ENCODE data around the gene CNGA4. TPM values are rescaled to one million over a fixed set of nuclear protein-coding genes. Genes with fewer than 3 reads are reported as not detected.
"Not testable (repeated sequence)": the region's sequence is repeated elsewhere in the genome, so short reads cannot be mapped to it uniquely, and the experiment has no call there.

CNGA4 gene
- total and polyA plus RNA-seq, 8 donors: 0.12 to 0.46 (median 0.22) TPM

- TF ChIP-seq CTCF (IDR thresholded peaks at IDR 0.05): no peak
- 89 to 100% methylated on average over 1 of the region's 1 CpG for WGBS, 2 donors
- ATAC-seq (no peak), DNase-seq (no peak), FAIRE-seq (no peak)
- intact Hi-C loops (cut with DNase I): loop anchor here in 1 of 3 donors (10.0 kb wide), 1 partner anchor 47 kb away; no protein-coding TSS in a partner anchor
- Histone ChIP-seq H3K4me1 (peaks cover 4 to 24% (median 17%) of the 10 kb centered on the region in 3 donors), H3K27ac (no peak overlapping the region), H3K27me3 (no peaks in the 10 kb centered on the region), H3K36me3 (no peaks in the 10 kb centered on the region), H3K9me3 (no peaks in the 10 kb centered on the region), H3K4me3 (no peak overlapping the region)
Measured at GRCh38 chr11:6248248-6248647, 9.4 kb downstream of the CNGA4 start.

- DNase-seq, FAIRE-seq, ATAC-seq, H3K36me3 ChIP-seq, H3K4me3 ChIP-seq, H3K27me3 ChIP-seq, H3K27ac ChIP-seq, H3K9me3 ChIP-seq: not testable (repeated sequence)
- peaks cover 10 to 31% (median 24%) of the 10 kb centered on the region in 3 donors for H3K4me1 ChIP-seq
- WGBS, 2 donors: 75 to 93% methylated on average over 3 of the region's 3 CpGs
- intact Hi-C loops (cut with DNase I): loop anchor here in 1 of 3 donors (10.0 kb wide), 1 partner anchor 46 kb away; no protein-coding TSS in a partner anchor
Measured at GRCh38 chr11:6248897-6249296, 10.0 kb downstream of the CNGA4 start.

- ATAC-seq: peak; percentile 51 to 80 (median 62)
- peaks cover 10 to 33% (median 31%) of the 10 kb centered on the region in 3 donors for H3K4me1 ChIP-seq
- TF ChIP-seq CTCF (IDR thresholded peaks at IDR 0.05): no peak
- no peaks in the 10 kb centered on the region for H3K36me3 ChIP-seq
- DNase-seq: peak; percentile 84 to 93 (median 90)
- no peak overlapping the region for H3K4me3 ChIP-seq
- 18 to 25% methylated on average over 3 of the region's 3 CpGs for WGBS, 2 donors
- intact Hi-C loops (cut with DNase I): loop anchor here in 1 of 3 donors (10.0 kb wide), 1 partner anchor 45 kb away; no protein-coding TSS in a partner anchor
- H3K27ac ChIP-seq: peak overlapping the region; percentile 28 to 70 (median 49)
- no peaks in the 10 kb centered on the region for H3K9me3 ChIP-seq
- no peaks in the 10 kb centered on the region for H3K27me3 ChIP-seq
- no peak for FAIRE-seq
Measured at GRCh38 chr11:6249770-6250555, 11.1 kb downstream of the CNGA4 start.

GRCh38 chr11:6251120-6251733 lies 12.3 kb downstream of the CNGA4 start:
- peak; percentile 84 to 92 (median 86) for ATAC-seq
- WGBS, 2 donors: 37 to 38% methylated on average over 6 of the region's 6 CpGs
- intact Hi-C loops (cut with DNase I): no loop called here
- Histone ChIP-seq H3K4me3 (no peak overlapping the region), H3K4me1 (peaks cover 10 to 33% (median 31%) of the 10 kb centered on the region in 3 donors), H3K9me3 (no peaks in the 10 kb centered on the region), H3K27ac (peak overlapping the region; percentile 79 to 90 (median 88)), H3K27me3 (no peaks in the 10 kb centered on the region), H3K36me3 (no peaks in the 10 kb centered on the region)
- DNase-seq: peak; percentile 78 to 91 (median 84)
- peak; percentile 85 to 89 (median 87) for TF ChIP-seq CTCF (IDR thresholded peaks at IDR 0.05)
- FAIRE-seq: no peak

- no peak for TF ChIP-seq CTCF (IDR thresholded peaks at IDR 0.05)
- peak overlapping the region; percentile 79 to 90 (median 88) for H3K27ac ChIP-seq
- no peaks in the 10 kb centered on the region for H3K9me3 ChIP-seq
- peaks cover 10 to 33% (median 31%) of the 10 kb centered on the region in 3 donors for H3K4me1 ChIP-seq
- intact Hi-C loops (cut with DNase I): no loop called here
- ATAC-seq: peak; percentile 82 to 86 (median 84)
- no peak overlapping the region for H3K4me3 ChIP-seq
- whole genome bisulfite sequencing, 2 donors: 34 to 47% methylated on average over 6 of the region's 6 CpGs
- no peaks in the 10 kb centered on the region for H3K27me3 ChIP-seq
- no peak for FAIRE-seq
- no peaks in the 10 kb centered on the region for H3K36me3 ChIP-seq
- DNase-seq: peak in 5 of 6 donors; percentile 85 to 91 (median 87)
Measured at GRCh38 chr11:6251990-6252473, 13.1 kb downstream of the CNGA4 start.
